CD4-positive, alpha-beta T cell treated with Interleukin-6 at 100 ng/mL for 8 hours (primary cell): Measurements from ENCODE around the gene SLFN5.
A peak's percentile ranks its signal among the peaks of the same experiment; 100 is the strongest.
"Not testable (repeated sequence)": the region's sequence is repeated elsewhere in the genome, so short reads cannot be mapped to it uniquely, and the experiment has no call there.

Experiments used
- DNase-seq: peaks from one replicate; pipeline ENCODE4 v3.0.0-alpha.2; 2020; ENCODE audit warnings: mixed read lengths, low spot score

The SLFN5 gene

DNA sequence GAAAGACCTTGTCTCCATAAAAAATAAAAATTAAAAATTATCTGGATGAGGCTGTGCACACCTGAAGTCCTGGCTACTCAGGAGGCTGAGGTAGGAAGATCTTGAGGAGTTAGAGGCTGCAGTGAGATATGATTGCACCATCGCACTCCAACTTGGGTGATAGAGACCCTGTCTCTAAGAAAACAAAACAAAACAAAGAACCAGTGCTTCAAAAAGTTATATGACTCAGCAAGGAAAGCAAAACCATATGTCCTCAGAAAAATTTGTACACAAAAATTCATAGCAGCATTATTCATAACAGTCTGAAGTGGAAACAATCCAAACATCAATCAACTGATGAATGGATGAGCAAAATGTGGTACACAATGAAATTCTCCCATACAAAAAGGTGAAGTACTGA is 48.9 kb downstream of the SLFN5 start:
- no peak for DNase-seq

DNA sequence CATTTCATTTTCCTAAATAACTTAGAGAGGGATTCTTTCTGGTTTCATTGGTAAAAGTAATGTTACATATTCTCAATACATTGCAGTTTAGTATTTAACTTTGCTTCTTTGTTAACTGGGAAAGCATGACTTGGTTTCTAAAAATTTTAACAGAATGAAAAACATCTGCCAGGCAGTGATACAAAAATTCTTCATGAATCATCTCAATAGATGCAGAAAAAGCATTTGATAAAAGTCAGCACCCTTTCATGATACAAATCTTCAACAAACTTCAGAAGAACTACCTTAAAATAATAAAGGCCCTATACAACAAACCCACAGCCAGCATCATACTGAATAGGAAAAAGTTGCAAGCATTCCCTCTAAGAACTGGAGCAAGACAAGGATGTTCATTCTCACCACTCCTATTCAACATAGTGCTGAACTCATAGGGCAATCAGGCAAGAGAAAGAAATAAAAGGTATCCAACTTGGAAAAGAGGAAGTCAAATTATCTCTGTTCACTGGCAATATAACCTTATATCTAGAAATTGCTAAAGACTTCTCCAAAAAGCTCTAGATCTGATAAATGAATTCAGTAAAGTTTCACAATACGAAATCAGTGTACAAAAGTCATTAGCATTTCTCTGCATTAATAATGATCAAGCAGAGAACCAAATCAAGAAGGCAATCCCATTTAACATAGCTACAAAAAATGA is 50.4 kb downstream of the SLFN5 start:
- DNase-seq: no peak

DNA sequence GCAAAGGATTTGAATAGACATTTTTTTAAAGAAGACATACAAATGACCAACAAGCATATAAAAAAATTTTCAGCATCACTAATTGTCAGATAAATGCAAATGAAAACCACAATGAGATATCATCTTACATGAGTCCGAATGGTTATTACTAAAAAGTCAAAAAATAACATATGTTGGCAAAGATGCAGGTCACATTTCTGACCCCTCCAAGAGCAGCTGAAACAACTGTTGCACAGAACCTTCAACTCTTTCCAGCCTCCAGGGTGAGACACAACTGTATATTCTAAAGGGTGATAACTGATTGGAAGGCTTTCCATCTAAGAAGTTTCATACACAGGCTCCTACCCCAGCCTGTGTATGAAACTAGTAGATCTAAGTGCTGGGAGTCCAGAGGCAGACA is 51.9 kb downstream of the SLFN5 start:
- DNase-seq: no peak

DNA sequence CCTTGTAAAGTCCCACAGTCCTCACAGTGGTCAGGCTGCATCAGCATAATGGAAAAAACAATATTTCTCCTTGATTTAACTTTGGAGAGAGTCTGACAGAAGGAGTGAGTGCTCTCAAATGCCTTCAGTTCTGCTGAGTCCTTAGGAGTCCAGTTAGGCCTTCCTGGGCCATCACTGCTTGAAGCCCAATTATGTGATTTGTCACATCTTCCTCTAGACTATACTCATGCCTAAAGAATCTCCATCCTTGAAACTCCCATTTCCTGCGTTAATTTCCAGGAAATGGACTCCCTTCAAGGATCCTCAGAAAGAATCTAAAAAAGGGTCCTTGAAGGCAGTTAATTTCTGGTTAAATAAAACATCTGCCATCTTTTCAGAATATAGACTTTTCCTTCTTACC is 52.8 kb downstream of the SLFN5 start:
- DNase-seq: no peak

DNA sequence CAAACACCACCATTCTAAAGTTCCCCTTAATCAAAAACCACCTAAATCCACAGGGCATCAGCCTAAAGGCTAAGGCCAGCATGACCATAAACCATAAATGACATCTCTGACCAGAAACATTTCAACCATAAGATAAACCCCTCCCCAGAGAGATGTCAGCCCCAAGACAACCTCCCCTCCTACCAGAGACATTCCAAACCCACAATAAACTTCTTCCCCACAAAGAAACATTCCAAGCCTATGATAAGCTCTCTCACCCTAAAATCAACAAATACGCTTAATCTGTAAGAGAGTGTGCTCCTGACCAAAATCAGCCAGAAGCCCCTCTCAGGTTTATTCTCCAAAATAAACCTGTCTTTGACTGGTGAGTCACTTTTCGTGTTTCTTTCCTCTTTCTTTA is 54.8 kb downstream of the SLFN5 start:
- no peak for DNase-seq

DNA sequence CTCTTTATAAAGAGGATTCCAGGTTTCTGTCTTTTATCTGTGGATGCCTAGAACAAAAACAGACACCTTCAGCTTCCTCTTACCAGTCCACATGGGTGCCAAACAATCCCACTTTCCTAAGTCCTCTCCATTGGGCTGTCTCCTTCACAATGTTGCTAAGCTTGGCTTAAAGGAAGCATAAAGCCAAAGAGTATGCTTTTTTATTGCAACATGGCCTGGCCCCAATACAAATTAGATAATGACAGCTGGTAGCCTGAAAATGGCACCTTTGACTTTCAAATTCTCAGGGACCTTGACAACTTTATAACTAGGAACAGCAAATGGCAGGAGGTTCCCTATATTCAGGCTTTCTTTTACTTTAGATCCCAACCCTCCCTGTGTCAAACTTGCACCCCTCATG is 55.8 kb downstream of the SLFN5 start:
- DNase-seq: no peak

DNA sequence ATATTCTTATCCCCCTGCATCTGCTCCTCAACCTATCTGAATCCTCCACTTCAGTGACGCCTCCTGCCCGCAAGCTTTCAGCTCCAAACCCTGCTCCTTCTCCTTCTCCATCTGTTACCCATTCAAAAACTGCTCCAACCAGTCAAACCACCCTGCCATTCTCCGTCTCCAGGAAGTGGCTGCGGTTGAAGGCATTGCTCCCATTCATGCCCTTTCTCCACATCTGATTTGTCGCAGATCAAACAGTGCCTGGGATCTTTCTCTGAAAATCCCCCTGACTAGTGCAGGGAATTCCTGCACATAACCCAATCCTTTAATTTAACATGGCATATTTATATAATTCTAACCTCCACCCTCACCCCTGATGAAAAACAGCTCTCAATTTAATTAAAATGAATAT is 56.3 kb downstream of the SLFN5 start:
- DNase-seq: no peak

DNA sequence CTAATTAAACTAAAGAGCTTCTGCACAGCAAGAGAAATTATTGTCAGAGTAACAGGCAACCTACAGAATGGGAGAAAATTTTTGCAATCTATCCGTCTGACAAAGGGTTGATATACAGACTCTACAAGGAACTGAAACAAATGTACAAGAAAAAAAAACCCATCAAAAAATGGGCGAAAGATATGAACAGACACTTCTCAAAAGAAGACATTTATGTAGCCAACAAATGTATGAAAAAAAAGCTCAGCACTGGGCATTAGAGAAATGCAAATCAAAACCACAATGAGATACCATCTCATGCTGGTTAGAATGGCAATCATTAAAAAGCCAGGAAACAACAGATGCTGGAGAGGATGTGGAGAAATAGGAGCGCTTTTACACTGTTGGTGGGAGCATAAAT is 66.5 kb downstream of the SLFN5 start:
- DNase-seq: not testable (repeated sequence)

DNA sequence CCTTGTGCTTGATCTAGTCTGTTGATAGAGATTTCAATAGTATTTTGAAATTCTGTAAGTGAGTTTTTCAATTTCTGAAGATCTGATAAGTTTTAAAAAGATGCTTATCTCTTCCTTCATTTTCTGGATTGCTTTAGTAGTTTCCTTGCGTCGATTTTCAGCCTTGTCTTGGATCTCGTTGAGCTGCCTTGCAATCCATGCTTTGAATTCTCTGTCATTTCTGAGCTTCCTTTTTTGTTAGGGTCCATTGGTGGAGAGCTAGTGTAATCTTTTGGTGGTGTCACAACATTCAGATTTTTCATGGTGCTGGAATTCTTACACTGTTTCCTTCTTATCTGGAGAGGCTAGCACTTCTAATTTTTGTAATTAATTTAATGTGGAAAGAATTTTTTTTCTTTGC is 69.5 kb downstream of the SLFN5 start:
- DNase-seq: no peak

DNA sequence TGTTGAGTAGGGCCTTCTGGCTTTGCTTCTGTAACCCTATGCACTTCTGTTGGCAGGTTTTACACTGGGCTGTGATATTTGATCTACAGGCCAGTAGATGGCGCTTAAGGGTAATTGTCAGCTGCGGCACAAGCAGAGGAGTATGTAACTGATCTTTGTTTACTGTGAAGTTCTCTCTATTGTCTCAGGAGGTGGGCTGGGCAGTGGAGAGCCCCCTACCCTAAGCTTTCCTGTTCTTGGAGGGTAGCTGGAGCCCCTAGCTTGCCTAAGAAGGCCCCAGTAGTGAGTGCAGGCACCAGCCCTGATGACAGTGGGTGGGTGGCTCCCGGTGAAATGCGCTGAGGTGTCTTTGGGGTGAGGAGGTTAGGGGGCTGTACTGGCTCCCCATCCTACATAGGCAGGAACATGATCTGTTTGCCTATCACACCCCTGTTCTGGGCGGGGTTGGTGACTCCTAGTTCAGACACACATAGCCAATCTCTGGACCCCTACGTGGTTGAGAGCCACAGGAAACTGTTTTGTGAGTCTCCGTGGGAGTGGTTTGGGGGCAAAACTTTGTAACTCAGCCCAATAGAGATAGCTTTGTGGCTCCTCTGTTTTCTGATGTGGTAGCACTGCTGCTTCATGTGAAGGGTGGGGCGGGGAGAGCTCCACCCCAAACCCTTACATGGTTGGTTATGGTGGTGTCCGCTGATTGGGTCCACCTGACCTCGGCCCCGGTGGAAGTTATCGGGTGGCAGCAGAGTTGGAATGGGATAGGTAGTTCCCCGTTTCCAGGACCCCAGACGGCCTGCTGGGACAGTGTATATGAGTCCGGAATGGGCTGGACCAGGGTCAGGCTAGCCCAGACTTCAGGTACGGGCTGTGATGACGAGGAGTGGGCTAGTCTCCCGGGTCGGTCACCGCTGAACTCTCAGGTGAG is 70.2 kb downstream of the SLFN5 start:
- DNase-seq: peak; percentile 88

DNA sequence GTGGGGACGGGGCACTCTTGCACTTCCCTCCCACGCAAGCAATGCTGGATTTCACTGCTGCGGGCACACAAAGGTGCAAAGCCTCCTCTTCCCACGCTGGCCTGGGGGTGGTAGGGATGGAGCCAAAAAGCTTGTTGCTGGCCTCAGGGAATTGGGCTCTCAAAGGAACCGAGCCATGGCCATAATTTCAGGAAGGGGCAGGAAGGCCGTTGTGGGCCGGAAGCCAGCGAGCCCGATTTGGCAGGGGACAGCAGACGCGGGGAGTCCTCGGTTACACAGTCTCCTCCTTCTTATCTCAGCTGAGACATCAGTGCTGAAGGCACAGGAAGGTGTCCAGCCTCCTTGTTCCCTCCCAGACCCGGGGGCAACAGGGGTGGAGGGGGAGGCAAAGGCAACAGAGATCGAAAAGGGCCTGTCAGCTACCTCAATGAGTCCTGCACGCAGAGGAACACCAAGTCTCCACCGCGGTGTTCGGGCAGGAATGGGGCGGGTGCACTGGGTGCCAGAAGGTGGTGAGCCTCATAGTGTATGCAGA is 71.1 kb downstream of the SLFN5 start:
- DNase-seq: no peak

DNA sequence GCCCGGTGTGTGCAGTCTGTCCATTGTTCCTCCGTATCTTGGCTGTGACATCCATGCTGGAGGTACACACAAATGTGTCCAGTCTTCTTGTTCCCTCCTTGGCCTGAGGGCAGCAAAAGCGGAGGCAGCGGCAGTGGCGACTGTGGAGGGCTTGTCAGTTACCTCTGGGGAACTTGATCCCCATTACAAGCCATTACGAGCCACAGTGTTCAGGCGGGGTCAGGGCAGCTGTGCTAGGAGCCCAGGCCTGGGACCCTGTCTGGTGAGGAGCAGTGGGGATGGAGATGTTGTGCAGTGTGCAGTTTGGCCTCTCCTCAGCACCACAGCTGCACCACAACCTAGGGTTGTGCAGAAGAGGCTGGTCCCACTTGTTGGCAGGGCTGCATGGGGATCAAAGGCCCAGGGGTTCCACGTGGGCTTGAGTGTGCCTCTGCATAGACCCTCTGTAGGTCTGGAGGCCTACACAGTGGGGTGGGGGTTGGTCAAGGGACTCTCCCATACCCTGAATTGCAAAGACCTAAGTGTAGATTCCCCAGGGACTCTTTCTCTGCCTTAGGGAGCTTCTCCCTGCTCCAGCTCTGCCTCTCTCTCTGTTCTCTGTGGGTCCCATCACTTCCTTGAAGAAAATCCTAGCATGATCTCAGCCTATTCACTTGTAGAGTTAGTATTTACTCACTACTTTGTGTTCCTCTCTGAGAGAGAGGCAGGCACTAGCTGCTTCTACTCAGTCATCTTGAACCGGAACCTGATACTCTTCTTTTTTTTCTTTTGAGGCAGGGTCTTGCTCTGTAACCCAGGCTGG is 71.7 kb downstream of the SLFN5 start:
- no peak for DNase-seq

DNA sequence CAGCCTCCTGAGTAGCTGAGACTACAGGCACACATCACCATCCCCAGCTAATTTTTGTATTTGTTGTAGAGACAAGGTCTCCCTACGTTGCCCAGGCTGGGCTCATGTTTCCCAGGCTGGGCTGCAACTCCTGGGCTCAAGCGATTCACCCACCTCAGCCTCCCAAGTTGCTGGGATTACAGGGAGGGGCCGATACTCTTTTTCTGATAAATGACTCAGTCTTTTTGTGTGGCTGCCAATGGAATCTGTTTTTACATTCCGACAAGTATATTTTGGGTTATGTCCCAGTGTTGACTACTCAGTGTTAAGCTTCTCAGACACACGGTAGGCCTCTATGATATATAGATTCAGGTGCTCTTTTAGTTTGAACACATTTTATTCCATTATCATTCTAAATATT is 72.4 kb downstream of the SLFN5 start:
- DNase-seq: no peak

DNA sequence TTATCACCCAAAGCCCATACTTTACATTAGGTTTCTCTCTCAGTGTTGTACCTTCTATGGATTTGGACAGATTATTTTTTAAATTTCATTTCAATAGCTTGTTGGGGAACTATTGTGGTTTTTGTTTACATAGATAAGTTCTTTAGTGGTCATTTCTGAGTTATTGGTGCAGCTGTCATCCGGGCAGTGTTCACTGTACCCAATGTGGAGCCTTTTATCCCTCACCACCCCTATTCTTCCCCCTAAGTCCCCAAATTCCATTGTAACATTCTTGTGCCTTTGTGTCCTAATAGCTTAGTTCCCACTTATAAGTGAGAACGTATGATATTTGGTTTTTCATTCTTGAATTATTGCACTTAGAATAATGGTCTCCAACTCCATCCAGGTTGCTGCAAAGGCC is 73.1 kb downstream of the SLFN5 start:
- no peak for DNase-seq

DNA sequence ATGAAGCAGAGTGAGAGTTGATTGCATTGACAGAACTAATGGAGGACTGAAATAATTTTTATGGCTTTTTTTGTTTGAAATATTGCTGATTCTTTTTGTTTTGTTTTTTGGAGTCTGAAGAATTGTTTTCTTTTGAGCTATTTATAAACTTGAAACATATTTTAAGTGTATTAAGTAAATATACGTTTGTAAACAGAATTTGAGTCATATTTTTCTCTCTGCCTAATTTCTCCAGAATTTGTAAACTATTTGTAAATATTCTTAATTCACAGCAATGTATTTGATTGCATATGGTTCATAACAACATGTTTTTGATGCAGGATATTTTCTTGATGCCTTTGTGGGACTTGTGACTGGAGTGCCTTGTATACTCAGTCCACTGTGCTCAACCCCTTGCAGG is 79.9 kb downstream of the SLFN5 start:
- no peak for DNase-seq
